HepG2 (cell line): ENCODE results near the gene TGM2. TPM values are rescaled to one million over a fixed set of nuclear protein-coding genes. Genes with fewer than 3 reads are reported as not detected.

ENCODE experiments used
- AHDC1 ChIP-seq: sonication (generic); formaldehyde crosslinking; IDR thresholded peaks from 2 replicates; pipeline ENCODE4 v1.5.1; 2020; ENCODE audit warnings: mild to moderate bottlenecking, missing genetic modification reagents, borderline replicate concordance
- BCL6 ChIP-seq: IDR thresholded peaks from 2 replicates; pipeline ENCODE4 v1.6.1; 2016; ENCODE audit warnings: missing genetic modification reagents, missing compliant biosample characterization
- EZH2 ChIP-seq: conservative IDR thresholded peaks from 2 replicates; pipeline ENCODE4 v1.6.1; 2012; ENCODE audit warnings: mild to moderate bottlenecking, low read depth, low read length, moderate library complexity
- MEF2D ChIP-seq: sonication (generic); formaldehyde crosslinking; IDR thresholded peaks from 2 replicates; pipeline ENCODE4 v1.5.1; 2020; ENCODE audit warnings: mild to moderate bottlenecking, missing genetic modification reagents
- NCOA2 ChIP-seq: sonication (generic); formaldehyde crosslinking; IDR thresholded peaks from 2 replicates; pipeline ENCODE4 v1.8.0; 2022; ENCODE audit warnings: inconsistent platforms
- TFDP2 ChIP-seq: sonication (generic); formaldehyde crosslinking; IDR thresholded peaks from 2 replicates; pipeline ENCODE4 v1.4.0; 2020; ENCODE audit warnings: missing genetic modification reagents
- ZNF382 ChIP-seq: sonication (generic); formaldehyde crosslinking; IDR thresholded peaks from 2 replicates; pipeline ENCODE4 v1.5.0; 2020; ENCODE audit warnings: missing genetic modification reagents, mild to moderate bottlenecking, borderline replicate concordance
- ZNF543 ChIP-seq: sonication (generic); formaldehyde crosslinking; IDR thresholded peaks from 2 replicates; pipeline ENCODE4 v1.4.0; 2020; ENCODE audit warnings: mild to moderate bottlenecking, missing genetic modification reagents
- ZNF556 ChIP-seq: sonication (generic); formaldehyde crosslinking; IDR thresholded peaks from 2 replicates; pipeline ENCODE4 v1.4.0; 2020; ENCODE audit warnings: mild to moderate bottlenecking, missing genetic modification reagents, borderline replicate concordance
- ZNF816 ChIP-seq: sonication (generic); formaldehyde crosslinking; IDR thresholded peaks from 2 replicates; pipeline ENCODE4 v1.8.0; 2022; ENCODE audit warnings: missing genetic modification reagents, mild to moderate bottlenecking, borderline replicate concordance
- ZNF878 ChIP-seq: sonication (generic); formaldehyde crosslinking; IDR thresholded peaks from 2 replicates; pipeline ENCODE4 v1.8.1; 2023; ENCODE audit warnings: mild to moderate bottlenecking, missing genetic modification reagents, moderate library complexity
- polyA plus RNA-seq, 8 experiments: library from polyadenylated mRNA; depleted of rRNA in 3 of 8; stranded (reverse) in 7 of 8; unstranded in 1 of 8; fragments of >200 nt; fragmentation: Illumina TruSeq in 4 of 8; extraction: Trizol in 4 of 8; gene quantifications; 2 replicates each; pipeline versions ENCODE4 v1.2.1 to v1.2.3, GENCODE V29; 2011 to 2016; ENCODE audit warnings: low read depth in 4 of 8, missing spikeins in 1 of 8, mixed read lengths in 1 of 8; ENCODE audit not compliant: insufficient read depth in 1 of 8
- total RNA-seq, 5 experiments: library from RNA; depleted of rRNA; stranded (reverse); fragments of >200 nt; fragmentation: Illumina TruSeq; extraction: Trizol; gene quantifications; 2 replicates each; pipeline ENCODE4 v1.2.3, GENCODE V29; 2016; ENCODE audit warnings: low read depth in 1 of 5
- TF ChIP-seq, protein P1 (sequence below): sonication (generic); formaldehyde crosslinking; IDR thresholded peaks from 2 replicates; pipeline ENCODE4 v1.4.0; 2020; ENCODE audit warnings: mild to moderate bottlenecking, low read depth, missing genetic modification reagents
- TF ChIP-seq, protein P2 (sequence below): IDR thresholded peaks from 2 replicates; pipeline ENCODE4 v1.6.1; 2018; ENCODE audit warnings: missing genetic modification reagents
- TF ChIP-seq, protein P3 (sequence below): sonication (generic); formaldehyde crosslinking; IDR thresholded peaks from 2 replicates; pipeline ENCODE4 v1.8.1; 2023; ENCODE audit warnings: mild to moderate bottlenecking, missing genetic modification reagents, borderline replicate concordance
- TF ChIP-seq, protein P4 (sequence below), 2 experiments: fragments of 450-650 bp in 1 of 2; sonication (generic) in 1 of 2; formaldehyde crosslinking; IDR thresholded peaks; 2 replicates each; pipeline versions ENCODE4 v1.5.0 to v1.8.0; 2020 to 2022; ENCODE audit warnings: mild to moderate bottlenecking in 1 of 2, missing genetic modification reagents in 1 of 2
- TF ChIP-seq, protein P5 (sequence below): IDR thresholded peaks from 2 replicates; pipeline ENCODE4 v1.6.1; 2016; ENCODE audit warnings: control low read depth

The TGM2 gene
- total and polyA plus RNA-seq, 2 of the 13 experiments (the other 11 are each of a cell fraction or from before 2014, with no cell fraction given), result 4.2 to 46.4 TPM

DNA sequence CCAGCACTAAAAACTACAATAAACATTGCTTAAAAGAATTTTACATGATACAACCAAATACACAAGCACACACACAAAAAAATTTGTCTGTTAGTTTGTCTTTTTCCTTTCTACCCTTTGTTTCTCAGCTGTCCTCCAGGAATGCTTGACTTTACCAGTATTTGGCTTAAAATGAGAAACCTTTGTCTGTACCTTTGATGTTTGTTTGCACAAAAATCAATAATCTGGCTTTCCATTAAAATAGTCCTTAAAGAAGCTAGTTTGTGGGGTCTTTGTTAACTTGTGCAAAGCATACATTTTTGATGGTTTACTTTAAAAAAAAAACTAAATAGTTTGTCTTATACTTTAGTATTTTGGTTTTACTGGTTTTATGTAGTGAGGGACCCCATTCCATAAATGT, 82.2 kb downstream of the TGM2 start (continued):
- TF ChIP-seq, protein P1, sequence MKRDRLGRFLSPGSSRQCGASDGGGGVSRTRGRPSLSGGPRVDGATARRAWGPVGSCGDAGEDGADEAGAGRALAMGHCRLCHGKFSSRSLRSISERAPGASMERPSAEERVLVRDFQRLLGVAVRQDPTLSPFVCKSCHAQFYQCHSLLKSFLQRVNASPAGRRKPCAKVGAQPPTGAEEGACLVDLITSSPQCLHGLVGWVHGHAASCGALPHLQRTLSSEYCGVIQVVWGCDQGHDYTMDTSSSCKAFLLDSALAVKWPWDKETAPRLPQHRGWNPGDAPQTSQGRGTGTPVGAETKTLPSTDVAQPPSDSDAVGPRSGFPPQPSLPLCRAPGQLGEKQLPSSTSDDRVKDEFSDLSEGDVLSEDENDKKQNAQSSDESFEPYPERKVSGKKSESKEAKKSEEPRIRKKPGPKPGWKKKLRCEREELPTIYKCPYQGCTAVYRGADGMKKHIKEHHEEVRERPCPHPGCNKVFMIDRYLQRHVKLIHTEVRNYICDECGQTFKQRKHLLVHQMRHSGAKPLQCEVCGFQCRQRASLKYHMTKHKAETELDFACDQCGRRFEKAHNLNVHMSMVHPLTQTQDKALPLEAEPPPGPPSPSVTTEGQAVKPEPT (CRISPR knock-in tag), result no peak
- TF ChIP-seq EZH2 (no peak), ZNF816 (CRISPR knock-in tag) (no peak), ZNF878 (CRISPR knock-in tag) (no peak), MEF2D (CRISPR knock-in tag) (peak; percentile 55; the same call in 1 of the 2 replicates), ZNF543 (CRISPR knock-in tag) (no peak), ZNF382 (CRISPR knock-in tag) (no peak), ZNF556 (no peak), TFDP2 (CRISPR knock-in tag) (no peak), BCL6 (peak; percentile 100), NCOA2 (CRISPR knock-in tag) (peak; percentile 93), AHDC1 (peak; percentile 94; the same call in 1 of the 2 replicates)
- TF ChIP-seq, protein P2, sequence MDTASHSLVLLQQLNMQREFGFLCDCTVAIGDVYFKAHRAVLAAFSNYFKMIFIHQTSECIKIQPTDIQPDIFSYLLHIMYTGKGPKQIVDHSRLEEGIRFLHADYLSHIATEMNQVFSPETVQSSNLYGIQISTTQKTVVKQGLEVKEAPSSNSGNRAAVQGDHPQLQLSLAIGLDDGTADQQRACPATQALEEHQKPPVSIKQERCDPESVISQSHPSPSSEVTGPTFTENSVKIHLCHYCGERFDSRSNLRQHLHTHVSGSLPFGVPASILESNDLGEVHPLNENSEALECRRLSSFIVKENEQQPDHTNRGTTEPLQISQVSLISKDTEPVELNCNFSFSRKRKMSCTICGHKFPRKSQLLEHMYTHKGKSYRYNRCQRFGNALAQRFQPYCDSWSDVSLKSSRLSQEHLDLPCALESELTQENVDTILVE (CRISPR knock-in tag), result peak; percentile 45; the same call in 1 of the 2 replicates
- TF ChIP-seq, protein P3, sequence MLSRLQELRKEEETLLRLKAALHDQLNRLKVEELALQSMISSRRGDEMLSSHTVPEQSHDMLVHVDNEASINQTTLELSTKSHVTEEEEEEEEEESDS (CRISPR knock-in tag), result no peak
- TF ChIP-seq, protein P4, sequence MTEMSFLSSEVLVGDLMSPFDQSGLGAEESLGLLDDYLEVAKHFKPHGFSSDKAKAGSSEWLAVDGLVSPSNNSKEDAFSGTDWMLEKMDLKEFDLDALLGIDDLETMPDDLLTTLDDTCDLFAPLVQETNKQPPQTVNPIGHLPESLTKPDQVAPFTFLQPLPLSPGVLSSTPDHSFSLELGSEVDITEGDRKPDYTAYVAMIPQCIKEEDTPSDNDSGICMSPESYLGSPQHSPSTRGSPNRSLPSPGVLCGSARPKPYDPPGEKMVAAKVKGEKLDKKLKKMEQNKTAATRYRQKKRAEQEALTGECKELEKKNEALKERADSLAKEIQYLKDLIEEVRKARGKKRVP (CRISPR knock-in tag; IDR thresholded peaks at IDR 0.05), result no peak
- TF ChIP-seq, protein P5, sequence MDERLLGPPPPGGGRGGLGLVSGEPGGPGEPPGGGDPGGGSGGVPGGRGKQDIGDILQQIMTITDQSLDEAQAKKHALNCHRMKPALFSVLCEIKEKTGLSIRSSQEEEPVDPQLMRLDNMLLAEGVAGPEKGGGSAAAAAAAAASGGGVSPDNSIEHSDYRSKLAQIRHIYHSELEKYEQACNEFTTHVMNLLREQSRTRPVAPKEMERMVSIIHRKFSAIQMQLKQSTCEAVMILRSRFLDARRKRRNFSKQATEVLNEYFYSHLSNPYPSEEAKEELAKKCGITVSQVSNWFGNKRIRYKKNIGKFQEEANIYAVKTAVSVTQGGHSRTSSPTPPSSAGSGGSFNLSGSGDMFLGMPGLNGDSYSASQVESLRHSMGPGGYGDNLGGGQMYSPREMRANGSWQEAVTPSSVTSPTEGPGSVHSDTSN, result no peak
